Glutamatergic neuron (in vitro differentiated cells): Measurements from ENCODE around the gene LSM12. TPM values are rescaled to one million over a fixed set of nuclear protein-coding genes. Genes with fewer than 3 reads are reported as not detected.

Source experiments
- DNase-seq: peaks from one replicate; pipeline ENCODE4 v3.0.0; 2022
- H3K27ac Mint-ChIP-seq: one replicate; pipeline ENCODE4 v1.8.0; 2020; ENCODE audit warnings: mild to moderate bottlenecking, mixed read lengths, inconsistent platforms; ENCODE audit not compliant: unreplicated experiment
- H3K27me3 Mint-ChIP-seq: one replicate; pipeline ENCODE4 v1.8.0; 2020; ENCODE audit warnings: mild to moderate bottlenecking, moderate library complexity, mixed read lengths, inconsistent platforms; ENCODE audit not compliant: unreplicated experiment
- H3K36me3 Mint-ChIP-seq: one replicate; pipeline ENCODE4 v1.8.0; 2020; ENCODE audit warnings: mild to moderate bottlenecking, mixed read lengths, inconsistent platforms; ENCODE audit not compliant: unreplicated experiment
- H3K4me1 Mint-ChIP-seq: one replicate; pipeline ENCODE4 v1.8.0; 2020; ENCODE audit warnings: mild to moderate bottlenecking, low read depth, mixed read lengths, inconsistent platforms; ENCODE audit not compliant: unreplicated experiment
- H3K4me3 Mint-ChIP-seq: one replicate; pipeline ENCODE4 v1.8.0; 2020; ENCODE audit warnings: mild to moderate bottlenecking, mixed read lengths, inconsistent platforms; ENCODE audit not compliant: unreplicated experiment
- H3K9me3 Mint-ChIP-seq: one replicate; pipeline ENCODE4 v1.8.0; 2020; ENCODE audit warnings: mild to moderate bottlenecking, moderate library complexity, mixed read lengths, inconsistent platforms; ENCODE audit not compliant: unreplicated experiment
- total RNA-seq: library from RNA; stranded (reverse); fragmentation: NEBNext Ultra II Directional; extraction: Animal tissue kit (Norgen Biotek cat#: 25700); gene quantifications from one replicate; pipeline ENCODE4 v1.2.1, GENCODE V29; 2021; ENCODE audit not compliant: unreplicated experiment
- TF ChIP-seq, protein P1 (sequence below): fragments of 200-600 bp; sonication (generic); IDR thresholded peaks from one replicate; pipeline ENCODE4 v1.5.0; 2021; ENCODE audit not compliant: partially characterized antibody, unreplicated experiment

The LSM12 gene
- total RNA-seq, 1 donor from 2014 or later: 57.9 TPM

DNA sequence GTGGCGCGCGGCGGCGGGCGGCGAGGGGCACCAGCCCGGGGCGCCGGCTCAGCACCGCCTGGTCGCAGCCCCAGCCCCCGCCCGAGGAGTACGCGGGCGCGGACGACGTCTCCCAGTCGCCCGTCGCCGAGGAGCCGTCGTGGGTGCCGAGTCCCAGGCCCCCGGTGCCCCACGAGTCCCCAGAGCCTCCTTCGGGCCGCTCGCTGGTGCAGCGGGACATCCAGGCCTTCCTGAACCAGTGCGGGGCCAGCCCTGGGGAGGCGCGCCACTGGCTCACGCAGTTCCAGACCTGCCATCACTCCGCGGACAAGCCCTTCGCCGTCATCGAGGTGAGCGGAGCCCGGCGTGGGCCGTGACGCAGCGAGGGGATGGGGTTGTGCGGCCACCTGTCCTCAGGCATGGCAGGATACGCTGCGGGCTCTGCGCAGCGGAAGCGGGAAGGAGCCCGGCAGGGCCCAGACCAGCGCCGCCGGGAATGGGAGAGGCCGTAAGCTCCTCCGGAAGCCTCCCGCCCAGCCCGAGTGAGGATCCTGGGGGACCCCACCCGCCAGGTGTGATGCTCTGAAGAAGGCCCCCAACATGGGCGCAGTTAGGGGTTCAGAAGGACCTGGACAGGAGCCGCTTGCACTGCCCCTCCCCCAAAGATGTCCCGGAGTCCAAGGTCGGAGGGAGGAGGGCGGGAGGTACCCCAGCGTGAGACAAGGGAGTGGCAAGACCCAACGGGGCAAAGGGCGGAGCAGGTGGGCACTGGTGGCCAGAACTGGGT, 61.5 kb downstream of the LSM12 start:
- Mint-ChIP-seq H3K27ac (no peak overlapping the region), H3K9me3 (peaks cover 2% of the 10 kb centered on the region), H3K36me3 (no peaks in the 10 kb centered on the region), H3K4me1 (peaks cover 3% of the 10 kb centered on the region), H3K27me3 (peaks cover 16% of the 10 kb centered on the region), H3K4me3 (peak overlapping the region; percentile 55)
- DNase-seq: peak; percentile 39
- TF ChIP-seq, protein P1, sequence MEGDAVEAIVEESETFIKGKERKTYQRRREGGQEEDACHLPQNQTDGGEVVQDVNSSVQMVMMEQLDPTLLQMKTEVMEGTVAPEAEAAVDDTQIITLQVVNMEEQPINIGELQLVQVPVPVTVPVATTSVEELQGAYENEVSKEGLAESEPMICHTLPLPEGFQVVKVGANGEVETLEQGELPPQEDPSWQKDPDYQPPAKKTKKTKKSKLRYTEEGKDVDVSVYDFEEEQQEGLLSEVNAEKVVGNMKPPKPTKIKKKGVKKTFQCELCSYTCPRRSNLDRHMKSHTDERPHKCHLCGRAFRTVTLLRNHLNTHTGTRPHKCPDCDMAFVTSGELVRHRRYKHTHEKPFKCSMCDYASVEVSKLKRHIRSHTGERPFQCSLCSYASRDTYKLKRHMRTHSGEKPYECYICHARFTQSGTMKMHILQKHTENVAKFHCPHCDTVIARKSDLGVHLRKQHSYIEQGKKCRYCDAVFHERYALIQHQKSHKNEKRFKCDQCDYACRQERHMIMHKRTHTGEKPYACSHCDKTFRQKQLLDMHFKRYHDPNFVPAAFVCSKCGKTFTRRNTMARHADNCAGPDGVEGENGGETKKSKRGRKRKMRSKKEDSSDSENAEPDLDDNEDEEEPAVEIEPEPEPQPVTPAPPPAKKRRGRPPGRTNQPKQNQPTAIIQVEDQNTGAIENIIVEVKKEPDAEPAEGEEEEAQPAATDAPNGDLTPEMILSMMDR: no peak

DNA sequence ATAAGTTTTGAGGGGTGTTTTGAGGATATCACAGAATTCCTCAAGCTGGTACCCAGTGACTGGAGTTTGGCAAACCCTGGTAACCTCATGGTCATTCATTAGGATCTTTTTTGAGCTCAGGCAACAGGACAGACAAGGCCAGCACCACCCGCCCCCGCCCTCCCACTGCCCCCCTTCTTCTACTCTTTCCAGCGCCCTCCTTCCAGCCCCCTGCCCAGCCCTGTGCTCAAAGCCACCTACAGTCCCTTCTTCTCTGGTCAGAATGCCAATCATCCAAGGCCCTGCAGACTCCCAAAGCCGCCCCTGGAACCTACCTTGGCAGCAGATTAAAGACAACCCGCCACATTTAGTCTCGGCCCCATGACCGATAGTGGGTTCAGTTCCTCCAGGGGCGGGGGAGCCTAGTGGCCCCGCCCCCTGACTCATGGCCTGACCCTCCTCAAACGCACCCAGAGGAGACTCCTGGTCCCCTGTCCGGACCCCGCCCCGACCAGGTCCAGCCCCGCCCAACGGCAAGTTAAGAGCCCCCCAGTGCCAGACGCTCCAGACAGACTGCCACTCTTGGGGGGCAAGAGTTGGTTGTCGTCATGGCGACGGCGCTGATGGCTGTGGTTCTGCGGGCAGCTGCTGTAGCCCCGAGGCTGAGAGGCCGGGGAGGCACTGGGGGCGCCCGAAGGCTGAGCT, 62.3 kb downstream of the LSM12 start, which contains the start of gene NAGS:
Gene NAGS, plus strand, starts transcription at position 546 of the 684 bp plus-strand sequence. Its CDS starts 42 bp downstream, at position 588.
- Mint-ChIP-seq H3K4me3 (peak within 1 kb of the TSS; percentile 55), H3K9me3 (peaks cover 4% of the 10 kb centered on the region), H3K27ac (no peak within 1 kb of the TSS), H3K36me3 (no peaks in the 10 kb centered on the region), H3K27me3 (peaks cover 18% of the 10 kb centered on the region), H3K4me1 (peaks cover 3% of the 10 kb centered on the region)
- TF ChIP-seq, protein P1: no peak
- DNase-seq: peak; percentile 41

DNA sequence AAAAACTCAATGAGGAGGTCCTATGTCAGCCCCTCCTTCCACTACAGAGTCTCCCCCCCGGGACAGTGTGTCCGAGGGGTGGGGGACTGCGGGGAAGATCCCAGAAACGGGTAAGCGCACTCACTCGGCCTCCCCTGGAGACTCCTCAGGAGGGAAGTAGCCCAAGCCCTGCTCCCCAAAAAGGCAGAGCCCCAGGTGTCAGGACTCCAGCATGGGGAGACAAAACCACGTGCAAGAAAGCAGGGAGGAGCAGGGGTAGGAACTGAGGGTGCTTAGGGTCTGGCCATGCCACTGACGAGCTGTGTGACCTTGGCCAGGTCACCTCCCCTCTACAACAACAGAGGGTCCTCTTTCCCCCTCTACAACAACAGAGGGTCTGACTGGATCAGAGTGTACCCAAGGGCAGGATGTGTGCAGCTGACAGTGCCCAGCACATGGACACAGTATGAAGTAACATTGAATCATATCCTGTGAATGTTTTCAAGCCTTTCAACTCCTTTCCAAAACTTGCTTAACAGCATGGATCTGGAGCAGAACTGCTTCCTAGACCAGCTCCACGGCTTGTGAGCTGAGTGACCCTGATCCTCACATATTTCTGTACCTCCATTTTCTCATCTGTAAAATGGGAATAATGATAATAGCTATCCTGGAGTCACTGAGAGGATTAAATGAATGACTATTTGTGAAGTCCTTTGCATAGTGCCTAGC, 64.2 kb downstream of the LSM12 start:
- DNase-seq: no peak
- peaks cover 18% of the 10 kb centered on the region for H3K27me3 Mint-ChIP-seq
- no peak overlapping the region for H3K27ac Mint-ChIP-seq
- peaks cover 1% of the 10 kb centered on the region for H3K9me3 Mint-ChIP-seq
- H3K36me3 Mint-ChIP-seq: no peaks in the 10 kb centered on the region
- TF ChIP-seq, protein P1: no peak
- no peaks in the 10 kb centered on the region for H3K4me1 Mint-ChIP-seq
- no peak overlapping the region for H3K4me3 Mint-ChIP-seq

DNA sequence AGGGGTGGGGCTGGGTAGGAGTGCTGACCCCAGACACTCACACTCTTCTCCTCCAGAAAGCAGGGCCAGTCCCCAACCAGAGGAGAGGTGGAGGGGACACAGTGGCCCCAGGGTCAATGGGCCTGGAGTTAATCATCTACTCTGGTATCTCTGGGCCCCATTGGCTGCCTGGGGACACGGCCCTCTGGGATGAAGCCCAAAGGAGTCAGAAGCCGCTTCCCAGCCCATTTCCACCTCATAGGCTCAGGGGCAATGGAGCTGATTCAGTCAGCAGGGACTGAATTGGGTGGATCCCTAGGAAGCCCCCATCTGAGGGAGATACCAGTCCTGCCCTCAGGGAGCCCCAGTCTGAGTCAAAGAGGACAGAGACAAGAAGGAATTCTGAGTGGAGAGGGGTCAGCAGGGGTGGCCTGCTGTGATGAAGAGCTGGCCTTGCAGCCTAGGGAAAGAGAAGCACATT, 65.0 kb downstream of the LSM12 start:
- TF ChIP-seq, protein P1: no peak
- Mint-ChIP-seq H3K4me3 (no peak overlapping the region), H3K27me3 (peaks cover 16% of the 10 kb centered on the region), H3K27ac (no peak overlapping the region), H3K4me1 (no peaks in the 10 kb centered on the region), H3K9me3 (peaks cover 1% of the 10 kb centered on the region), H3K36me3 (no peaks in the 10 kb centered on the region)
- no peak for DNase-seq
